ENCODE measurements around the gene SENP5.

DNA sequence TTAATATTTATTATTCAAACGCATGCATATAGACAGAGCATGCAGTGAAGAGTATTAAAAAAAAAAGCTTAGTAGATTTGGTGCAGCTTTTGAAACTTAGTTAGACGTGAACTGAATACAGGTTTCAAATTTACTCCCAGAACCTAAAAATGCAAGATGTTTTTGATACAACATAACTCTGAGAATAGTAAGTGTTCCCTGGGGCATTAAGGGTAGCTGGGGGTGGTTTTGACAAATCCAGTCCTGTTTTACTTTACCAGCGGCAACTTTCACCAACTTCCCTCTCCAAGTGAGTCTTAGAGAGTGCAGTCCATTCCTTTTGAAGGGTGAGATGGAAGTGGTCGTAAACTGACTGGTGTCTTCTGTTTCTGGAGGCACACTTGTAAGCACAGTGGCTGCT lies 63.4 kb downstream of the SENP5 start:
- TF ChIP-seq, protein P1, sequence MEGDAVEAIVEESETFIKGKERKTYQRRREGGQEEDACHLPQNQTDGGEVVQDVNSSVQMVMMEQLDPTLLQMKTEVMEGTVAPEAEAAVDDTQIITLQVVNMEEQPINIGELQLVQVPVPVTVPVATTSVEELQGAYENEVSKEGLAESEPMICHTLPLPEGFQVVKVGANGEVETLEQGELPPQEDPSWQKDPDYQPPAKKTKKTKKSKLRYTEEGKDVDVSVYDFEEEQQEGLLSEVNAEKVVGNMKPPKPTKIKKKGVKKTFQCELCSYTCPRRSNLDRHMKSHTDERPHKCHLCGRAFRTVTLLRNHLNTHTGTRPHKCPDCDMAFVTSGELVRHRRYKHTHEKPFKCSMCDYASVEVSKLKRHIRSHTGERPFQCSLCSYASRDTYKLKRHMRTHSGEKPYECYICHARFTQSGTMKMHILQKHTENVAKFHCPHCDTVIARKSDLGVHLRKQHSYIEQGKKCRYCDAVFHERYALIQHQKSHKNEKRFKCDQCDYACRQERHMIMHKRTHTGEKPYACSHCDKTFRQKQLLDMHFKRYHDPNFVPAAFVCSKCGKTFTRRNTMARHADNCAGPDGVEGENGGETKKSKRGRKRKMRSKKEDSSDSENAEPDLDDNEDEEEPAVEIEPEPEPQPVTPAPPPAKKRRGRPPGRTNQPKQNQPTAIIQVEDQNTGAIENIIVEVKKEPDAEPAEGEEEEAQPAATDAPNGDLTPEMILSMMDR (IDR thresholded peaks at IDR 0.05; ENCODE audit: poor library complexity): no peak
- TF ChIP-seq EZH2phosphoT487 (IDR thresholded peaks at IDR 0.05; ENCODE audit: low read depth, severe bottlenecking, unreplicated experiment): no peak
- TF ChIP-seq EZH2 (IDR thresholded peaks at IDR 0.05; ENCODE audit: borderline replicate concordance): no peak
